Stimulated activated naive CD8-positive, alpha-beta T cell treated with anti-CD3 and anti-CD28 coated beads, Interleukin-15, Interleukin-2, amounts not matched to agents 100 ng/mL and 50 ng/mL, for 24 hours (primary cell): ENCODE results near the gene FOXK2.
A peak's percentile ranks its signal among the peaks of the same experiment; 100 is the strongest.

Source experiments
- H3K27ac Mint-ChIP-seq: one replicate; pipeline ENCODE4 v1.8.0; 2021; ENCODE audit warnings: mild to moderate bottlenecking, mixed read lengths
- H3K27me3 Mint-ChIP-seq: one replicate; pipeline ENCODE4 v1.8.0; 2021; ENCODE audit warnings: mixed read lengths
- H3K36me3 Mint-ChIP-seq: one replicate; pipeline ENCODE4 v1.8.0; 2021; ENCODE audit warnings: low read depth, mixed read lengths
- H3K4me1 Mint-ChIP-seq: one replicate; pipeline ENCODE4 v1.8.0; 2021; ENCODE audit warnings: low read depth, mixed read lengths
- H3K4me3 Mint-ChIP-seq: one replicate; pipeline ENCODE4 v1.8.0; 2021; ENCODE audit warnings: mild to moderate bottlenecking, mixed read lengths
- H3K9me3 Mint-ChIP-seq: one replicate; pipeline ENCODE4 v1.8.0; 2021; ENCODE audit warnings: mixed read lengths

FOXK2 gene

DNA sequence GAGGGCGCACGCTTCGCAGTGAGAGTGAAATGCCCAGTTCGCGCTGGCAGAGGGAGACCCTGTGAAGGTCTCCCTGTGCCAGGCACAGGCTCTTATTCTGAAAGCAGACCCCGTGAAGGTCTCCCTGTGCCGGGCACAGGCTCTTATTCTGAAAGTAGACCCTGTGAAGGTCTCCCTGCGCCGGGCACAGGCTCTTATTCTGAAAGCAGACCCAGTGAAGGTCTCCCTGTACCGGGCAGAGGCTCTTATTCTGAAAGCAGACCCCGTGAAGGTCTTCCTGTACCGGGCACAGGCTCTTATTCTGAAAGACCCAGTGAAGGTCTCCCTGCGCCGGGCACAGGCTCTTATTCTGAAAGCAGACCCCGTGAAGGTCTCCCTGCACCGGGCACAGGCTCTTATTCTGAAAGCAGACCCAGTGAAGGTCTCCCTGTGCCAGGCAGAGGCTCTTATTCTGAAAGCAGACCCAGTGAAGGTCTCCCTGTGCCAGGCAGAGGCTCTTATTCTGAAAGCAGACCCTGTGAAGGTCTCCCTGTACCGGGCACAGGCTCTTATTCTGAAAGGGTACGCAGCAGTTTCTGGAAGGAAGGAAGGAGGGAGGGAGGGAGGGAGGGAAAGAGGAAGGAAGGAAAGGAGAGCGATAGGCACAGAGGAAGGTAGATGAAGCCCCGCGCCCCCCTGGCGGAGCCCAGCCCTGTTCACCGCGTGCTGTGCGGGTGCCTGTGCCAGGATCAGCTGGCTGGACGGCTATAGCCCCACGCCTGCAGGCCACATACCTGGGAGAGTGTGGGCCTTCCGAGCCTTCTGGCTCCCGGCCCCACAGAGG lies 73.4 kb downstream of the FOXK2 start:
- Mint-ChIP-seq H3K4me3 (peak overlapping the region; percentile 71), H3K27me3 (no peaks in the 10 kb centered on the region), H3K27ac (peak overlapping the region; percentile 87), H3K9me3 (no peaks in the 10 kb centered on the region), H3K36me3 (peaks cover 18% of the 10 kb centered on the region), H3K4me1 (peaks cover 54% of the 10 kb centered on the region)

DNA sequence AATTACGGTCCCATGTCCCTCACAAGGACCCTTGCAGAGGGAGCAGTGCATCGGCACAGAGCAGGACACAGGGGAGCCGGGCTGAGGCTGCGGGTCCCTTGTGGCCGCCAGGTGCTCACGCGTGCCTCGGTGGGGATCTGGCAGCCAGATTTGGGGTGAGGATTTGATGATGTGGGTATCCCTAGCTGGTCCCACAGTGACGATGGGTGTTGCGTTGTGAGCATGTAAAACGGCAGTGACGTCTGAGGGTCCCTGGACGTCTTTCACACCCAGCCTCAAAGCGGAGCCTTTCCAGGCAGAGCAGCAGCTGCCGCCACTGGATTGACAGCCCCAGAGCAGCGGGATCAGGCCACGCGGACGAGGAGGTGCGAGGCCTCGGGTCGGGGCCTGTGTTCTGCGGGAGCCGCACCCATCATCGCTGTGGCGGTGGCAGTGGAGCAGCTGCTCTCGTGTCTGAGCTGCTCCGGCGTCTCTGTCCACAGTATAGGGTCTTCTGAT lies 74.1 kb downstream of the FOXK2 start:
- no peaks in the 10 kb centered on the region for H3K9me3 Mint-ChIP-seq
- no peaks in the 10 kb centered on the region for H3K27me3 Mint-ChIP-seq
- H3K4me3 Mint-ChIP-seq: peak overlapping the region; percentile 71
- peak overlapping the region; percentile 63 for H3K27ac Mint-ChIP-seq
- H3K4me1 Mint-ChIP-seq: peaks cover 52% of the 10 kb centered on the region
- peaks cover 20% of the 10 kb centered on the region for H3K36me3 Mint-ChIP-seq

DNA sequence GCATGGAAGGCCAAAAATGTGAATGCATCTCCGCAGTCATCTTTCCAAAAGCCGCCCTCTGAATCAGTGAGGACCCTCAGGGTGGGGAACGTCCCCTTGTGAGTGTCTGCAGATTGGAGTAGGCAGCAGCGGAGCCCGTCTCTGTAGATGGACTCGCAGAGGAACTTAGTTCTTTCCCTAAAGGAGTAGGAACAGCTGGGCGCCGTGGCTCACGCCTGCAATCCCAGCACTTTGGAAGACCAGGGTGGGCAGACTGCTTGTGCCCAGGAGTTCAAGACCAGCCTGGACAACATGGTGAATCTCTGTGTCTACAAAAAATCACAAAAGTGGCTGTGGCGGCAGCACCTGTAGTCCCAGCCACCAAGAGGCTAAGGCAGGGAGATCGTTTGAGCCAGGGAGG lies 75.0 kb downstream of the FOXK2 start:
- H3K27me3 Mint-ChIP-seq: no peaks in the 10 kb centered on the region
- peak overlapping the region; percentile 49 for H3K27ac Mint-ChIP-seq
- peaks cover 20% of the 10 kb centered on the region for H3K36me3 Mint-ChIP-seq
- peaks cover 52% of the 10 kb centered on the region for H3K4me1 Mint-ChIP-seq
- H3K4me3 Mint-ChIP-seq: no peak overlapping the region
- H3K9me3 Mint-ChIP-seq: no peaks in the 10 kb centered on the region

DNA sequence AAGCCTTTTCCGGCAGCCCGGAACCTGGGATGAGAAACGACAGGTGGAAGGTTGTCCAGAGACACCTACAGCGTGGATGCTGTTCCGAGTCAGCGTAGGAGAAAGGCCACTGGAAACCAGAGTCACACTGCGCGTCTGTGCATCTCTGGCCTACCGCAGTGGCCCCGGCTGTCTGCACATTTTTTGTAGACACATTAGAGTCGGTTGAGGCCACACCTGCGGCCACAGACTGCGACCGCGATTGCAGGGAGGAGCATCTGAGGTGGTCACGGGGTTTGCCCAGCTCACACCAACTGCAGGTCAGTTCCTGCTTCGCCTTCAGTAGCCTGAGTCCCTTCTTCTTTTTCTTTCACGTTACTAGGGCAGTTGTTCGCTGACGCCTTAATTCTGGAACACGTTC lies 76.4 kb downstream of the FOXK2 start:
- Mint-ChIP-seq H3K4me1 (peaks cover 39% of the 10 kb centered on the region), H3K27ac (no peak overlapping the region), H3K4me3 (no peak overlapping the region), H3K36me3 (peaks cover 21% of the 10 kb centered on the region), H3K9me3 (no peaks in the 10 kb centered on the region), H3K27me3 (no peaks in the 10 kb centered on the region)

DNA sequence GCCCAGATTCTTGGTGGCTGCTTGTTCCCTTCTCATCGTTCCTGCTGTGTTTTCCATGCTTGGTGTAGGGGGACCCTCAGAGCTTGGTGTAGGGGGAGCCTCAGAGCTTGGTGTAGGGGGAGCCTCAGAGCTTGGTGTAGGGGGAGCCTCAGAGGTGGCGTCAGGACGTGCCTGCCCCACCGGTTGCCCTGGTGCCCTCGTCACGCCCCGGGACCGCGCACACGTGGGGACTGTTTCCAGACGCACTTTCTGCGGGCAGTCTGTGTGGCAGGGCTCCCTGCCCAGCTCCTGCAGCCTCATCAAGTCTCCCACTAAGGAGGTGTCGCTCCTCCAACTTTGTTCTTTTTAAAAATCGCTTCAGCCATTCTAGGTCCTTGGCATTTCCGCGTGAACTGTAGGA lies 76.8 kb downstream of the FOXK2 start:
- no peak overlapping the region for H3K27ac Mint-ChIP-seq
- peaks cover 36% of the 10 kb centered on the region for H3K4me1 Mint-ChIP-seq
- H3K36me3 Mint-ChIP-seq: peaks cover 25% of the 10 kb centered on the region
- no peaks in the 10 kb centered on the region for H3K27me3 Mint-ChIP-seq
- H3K4me3 Mint-ChIP-seq: no peak overlapping the region
- H3K9me3 Mint-ChIP-seq: no peaks in the 10 kb centered on the region

DNA sequence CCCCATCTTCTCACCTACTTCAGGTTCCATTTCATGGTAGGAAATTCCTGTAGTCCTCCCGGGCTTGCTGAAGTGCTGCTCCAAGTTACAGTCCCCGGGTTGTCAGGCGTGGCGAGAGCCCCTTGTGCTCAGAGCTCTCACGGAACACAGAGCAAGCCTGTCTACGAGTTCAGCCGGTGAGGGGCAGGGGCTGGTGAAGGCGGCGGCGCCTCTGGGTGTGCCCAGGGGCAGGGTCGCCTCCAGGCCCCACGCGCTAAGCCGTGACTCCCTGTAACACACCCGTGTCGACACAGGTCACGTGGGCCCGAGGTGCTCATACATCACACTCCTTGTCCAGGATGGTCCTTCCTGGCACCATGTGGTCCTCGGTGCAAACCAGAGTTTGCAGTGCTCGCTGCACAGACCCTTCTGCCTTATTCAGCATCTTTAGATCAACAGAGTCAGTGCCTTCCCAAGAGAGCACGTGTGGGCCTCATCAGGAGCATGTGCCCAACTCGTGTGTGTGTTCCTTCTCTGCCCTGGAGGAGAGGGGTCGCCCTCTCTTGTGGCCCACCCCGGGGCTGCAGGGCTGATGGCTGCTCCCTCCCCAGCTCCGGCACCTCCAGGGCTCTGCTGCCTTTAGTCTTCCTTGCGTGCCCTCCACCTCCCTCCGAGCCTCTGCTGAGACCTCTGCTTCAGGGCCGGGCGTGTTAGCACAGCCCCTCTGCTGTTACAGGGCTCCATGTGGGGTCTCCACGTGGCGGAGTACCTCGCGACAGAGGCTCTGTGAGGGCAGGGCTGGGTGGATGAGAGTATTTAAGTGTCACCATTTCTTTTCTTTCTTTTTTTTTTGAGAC lies 77.5 kb downstream of the FOXK2 start:
- H3K27ac Mint-ChIP-seq: no peak overlapping the region
- peaks cover 28% of the 10 kb centered on the region for H3K4me1 Mint-ChIP-seq
- H3K4me3 Mint-ChIP-seq: no peak overlapping the region
- H3K27me3 Mint-ChIP-seq: no peaks in the 10 kb centered on the region
- H3K9me3 Mint-ChIP-seq: no peaks in the 10 kb centered on the region
- H3K36me3 Mint-ChIP-seq: peaks cover 33% of the 10 kb centered on the region

DNA sequence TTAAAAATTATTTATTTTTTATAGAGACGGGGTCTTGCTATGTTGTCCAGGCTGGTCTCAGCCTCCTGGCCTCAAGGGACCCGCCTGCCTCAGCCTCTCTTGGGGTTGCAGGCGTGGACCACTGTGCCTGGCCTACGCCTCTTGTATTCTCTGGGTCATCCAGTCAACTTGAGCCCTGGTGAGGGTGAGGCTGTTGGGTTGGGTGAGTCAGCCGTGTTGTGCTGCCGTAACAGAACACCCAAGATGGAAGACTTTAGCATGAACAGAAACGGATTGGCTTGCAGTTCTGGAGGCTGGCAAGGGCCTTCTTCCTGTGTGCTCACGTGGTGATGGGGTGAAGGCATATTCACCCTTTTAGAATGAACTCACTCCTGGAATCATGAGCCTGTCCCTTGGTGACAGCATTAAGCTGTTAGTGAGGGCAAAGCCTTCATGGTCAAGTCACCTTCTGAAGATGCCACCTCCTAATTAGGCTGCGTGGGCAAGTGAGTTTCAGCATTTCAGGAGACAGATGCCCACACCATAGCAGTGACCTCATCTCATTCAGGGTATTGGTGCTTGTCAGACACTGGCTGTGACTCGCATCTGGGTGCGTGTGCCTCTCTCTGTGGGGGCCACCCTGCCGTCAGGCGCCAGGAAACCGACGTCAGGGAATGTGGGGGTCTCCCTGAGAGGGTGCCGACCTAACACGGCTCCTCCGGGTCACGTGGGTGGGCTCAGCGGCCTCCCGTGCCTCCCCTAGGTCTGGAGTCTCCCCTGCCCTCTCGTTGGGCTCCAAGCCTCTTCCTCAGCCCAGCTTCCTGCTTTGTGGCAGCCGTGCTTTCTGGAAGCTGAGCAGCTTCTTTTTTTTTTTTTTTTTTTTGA lies 79.0 kb downstream of the FOXK2 start:
- no peaks in the 10 kb centered on the region for H3K9me3 Mint-ChIP-seq
- no peak overlapping the region for H3K27ac Mint-ChIP-seq
- H3K4me3 Mint-ChIP-seq: no peak overlapping the region
- peaks cover 20% of the 10 kb centered on the region for H3K4me1 Mint-ChIP-seq
- H3K27me3 Mint-ChIP-seq: no peaks in the 10 kb centered on the region
- H3K36me3 Mint-ChIP-seq: peaks cover 39% of the 10 kb centered on the region

DNA sequence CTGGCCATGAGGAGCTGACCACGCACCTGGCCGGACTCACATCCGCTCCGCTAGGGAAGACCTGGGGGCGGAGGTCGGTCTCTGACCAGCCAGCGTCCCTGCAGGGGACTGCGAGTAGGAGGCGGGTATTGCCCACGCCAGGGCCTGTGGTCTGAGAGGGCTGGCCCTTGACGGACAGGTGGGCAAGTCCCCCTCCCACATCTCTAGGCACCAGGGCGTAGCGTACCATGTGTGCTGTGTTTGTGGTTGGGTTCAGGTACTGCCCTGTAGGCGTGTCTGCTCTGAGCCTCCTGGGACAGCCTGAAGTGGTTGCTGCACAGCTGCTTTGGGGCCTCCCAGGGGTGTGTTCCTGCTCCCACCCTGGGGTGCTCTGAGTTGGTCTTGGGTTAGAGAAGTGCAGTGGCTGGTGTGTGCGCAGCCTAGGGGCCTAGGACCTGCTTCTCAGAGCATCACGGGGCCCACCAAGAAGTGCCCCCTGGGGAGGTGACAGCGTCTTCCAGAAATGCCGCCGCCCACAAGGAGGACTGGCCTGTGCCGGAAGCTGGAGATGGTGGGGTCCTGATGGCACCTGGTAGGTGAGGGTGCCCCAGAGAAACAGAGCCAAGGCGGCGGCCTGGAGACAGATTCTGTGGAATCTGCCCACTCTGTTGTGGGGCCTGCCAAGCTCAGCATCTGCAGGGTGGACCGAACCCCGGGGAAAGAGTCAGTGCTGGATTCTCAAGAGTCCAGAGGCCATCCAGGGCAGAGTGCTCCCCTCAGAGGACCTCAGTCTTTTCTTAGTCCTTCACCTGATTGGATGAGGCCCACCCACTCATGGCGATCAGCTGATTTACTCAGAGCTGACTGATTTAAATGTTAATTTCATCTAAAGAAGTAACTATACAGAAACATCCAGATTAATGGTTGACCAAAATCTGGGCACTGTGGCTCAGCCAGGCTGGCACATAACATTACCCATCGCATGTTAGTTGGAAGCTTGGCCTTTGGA lies 80.4 kb downstream of the FOXK2 start:
- no peaks in the 10 kb centered on the region for H3K9me3 Mint-ChIP-seq
- H3K27ac Mint-ChIP-seq: no peak overlapping the region
- H3K36me3 Mint-ChIP-seq: peaks cover 43% of the 10 kb centered on the region
- H3K4me3 Mint-ChIP-seq: no peak overlapping the region
- H3K4me1 Mint-ChIP-seq: peaks cover 5% of the 10 kb centered on the region
- no peaks in the 10 kb centered on the region for H3K27me3 Mint-ChIP-seq

DNA sequence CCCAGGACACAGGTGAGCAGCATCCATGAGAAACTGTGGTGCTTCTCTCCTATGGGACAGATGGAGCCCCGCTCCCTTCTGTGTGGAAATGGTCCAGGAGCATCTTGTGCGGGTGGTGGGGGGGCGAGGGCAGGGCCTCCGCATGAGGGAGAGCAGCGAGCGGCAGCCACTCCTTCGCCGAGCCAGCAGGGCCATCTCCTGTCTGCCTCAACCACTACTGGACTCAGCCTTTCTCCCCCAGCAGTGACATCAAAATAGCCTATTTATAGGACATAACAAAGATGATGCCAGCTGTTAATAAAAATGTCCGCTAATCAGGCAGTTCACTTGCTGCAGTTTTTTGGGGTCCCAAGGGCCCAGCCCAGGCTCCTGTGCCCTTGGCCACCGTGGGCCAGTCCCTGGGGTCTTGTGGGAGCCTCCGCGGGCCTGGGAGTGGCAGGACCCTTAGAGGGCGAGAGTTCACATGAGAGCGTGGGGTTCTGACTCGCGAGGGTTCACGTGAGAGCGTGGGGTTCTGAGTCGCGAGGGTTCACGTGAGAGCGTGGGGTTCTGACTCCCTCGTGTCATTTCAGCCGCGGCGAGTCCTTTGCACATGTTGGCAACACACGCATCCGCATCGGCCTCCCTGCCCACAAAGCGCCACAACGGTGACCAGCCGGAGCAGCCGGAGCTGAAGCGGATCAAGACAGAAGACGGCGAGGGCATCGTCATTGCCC lies 81.4 kb downstream of the FOXK2 start:
- Mint-ChIP-seq H3K9me3 (no peaks in the 10 kb centered on the region), H3K36me3 (peaks cover 52% of the 10 kb centered on the region), H3K27ac (no peak overlapping the region), H3K4me1 (peaks cover 3% of the 10 kb centered on the region), H3K4me3 (no peak overlapping the region), H3K27me3 (no peaks in the 10 kb centered on the region)

DNA sequence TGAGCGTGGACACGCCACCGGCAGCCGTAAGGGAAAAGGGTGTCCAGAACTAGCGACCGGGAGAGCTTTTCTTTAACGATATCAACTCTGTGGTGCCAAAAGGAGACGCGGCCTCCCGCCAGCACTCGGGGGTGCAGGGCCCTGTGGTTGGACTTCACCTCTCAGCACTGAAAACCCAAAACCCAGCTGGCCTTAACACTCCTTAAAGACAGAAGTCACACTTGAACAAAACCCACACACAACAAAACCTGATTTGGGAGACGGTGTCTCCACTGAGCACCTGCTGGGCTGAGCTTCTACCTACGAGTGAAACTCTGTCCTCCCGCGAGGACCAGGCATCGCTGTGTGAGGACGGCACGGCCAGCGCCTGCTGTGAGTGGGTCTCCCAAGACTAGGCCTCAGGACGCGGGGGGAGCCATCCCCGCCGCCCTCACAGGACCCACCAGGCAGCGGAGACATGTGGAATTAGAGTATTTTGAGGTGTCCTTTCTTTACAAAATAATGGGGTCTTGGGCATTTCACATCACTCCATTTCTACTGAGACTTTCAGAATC lies 82.0 kb downstream of the FOXK2 start:
- Mint-ChIP-seq H3K4me1 (peaks cover 3% of the 10 kb centered on the region), H3K9me3 (no peaks in the 10 kb centered on the region), H3K27ac (no peak overlapping the region), H3K27me3 (no peaks in the 10 kb centered on the region), H3K36me3 (peaks cover 56% of the 10 kb centered on the region), H3K4me3 (no peak overlapping the region)

DNA sequence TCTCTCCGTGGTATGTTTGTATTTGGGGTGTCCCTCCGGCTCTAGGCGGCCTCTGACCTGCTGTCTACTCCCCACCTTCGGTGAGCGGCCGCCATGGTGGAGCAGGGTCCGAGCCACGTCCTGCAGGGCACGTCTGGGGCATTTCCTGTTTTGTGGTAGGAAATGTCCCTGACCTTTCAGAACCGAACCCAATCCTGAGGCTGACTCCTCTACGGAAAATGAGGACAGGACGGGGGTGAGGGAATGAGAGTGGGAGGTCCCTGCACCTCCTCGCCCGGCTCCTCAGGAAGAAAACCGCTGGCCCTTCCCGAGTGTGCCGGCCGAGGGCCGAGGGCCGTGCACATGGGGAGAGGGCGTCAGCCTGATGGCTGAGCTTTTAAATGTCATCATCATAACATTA lies 83.0 kb downstream of the FOXK2 start:
- H3K9me3 Mint-ChIP-seq: no peaks in the 10 kb centered on the region
- peaks cover 3% of the 10 kb centered on the region for H3K4me1 Mint-ChIP-seq
- H3K36me3 Mint-ChIP-seq: peaks cover 58% of the 10 kb centered on the region
- no peak overlapping the region for H3K4me3 Mint-ChIP-seq
- H3K27me3 Mint-ChIP-seq: no peaks in the 10 kb centered on the region
- no peak overlapping the region for H3K27ac Mint-ChIP-seq

DNA sequence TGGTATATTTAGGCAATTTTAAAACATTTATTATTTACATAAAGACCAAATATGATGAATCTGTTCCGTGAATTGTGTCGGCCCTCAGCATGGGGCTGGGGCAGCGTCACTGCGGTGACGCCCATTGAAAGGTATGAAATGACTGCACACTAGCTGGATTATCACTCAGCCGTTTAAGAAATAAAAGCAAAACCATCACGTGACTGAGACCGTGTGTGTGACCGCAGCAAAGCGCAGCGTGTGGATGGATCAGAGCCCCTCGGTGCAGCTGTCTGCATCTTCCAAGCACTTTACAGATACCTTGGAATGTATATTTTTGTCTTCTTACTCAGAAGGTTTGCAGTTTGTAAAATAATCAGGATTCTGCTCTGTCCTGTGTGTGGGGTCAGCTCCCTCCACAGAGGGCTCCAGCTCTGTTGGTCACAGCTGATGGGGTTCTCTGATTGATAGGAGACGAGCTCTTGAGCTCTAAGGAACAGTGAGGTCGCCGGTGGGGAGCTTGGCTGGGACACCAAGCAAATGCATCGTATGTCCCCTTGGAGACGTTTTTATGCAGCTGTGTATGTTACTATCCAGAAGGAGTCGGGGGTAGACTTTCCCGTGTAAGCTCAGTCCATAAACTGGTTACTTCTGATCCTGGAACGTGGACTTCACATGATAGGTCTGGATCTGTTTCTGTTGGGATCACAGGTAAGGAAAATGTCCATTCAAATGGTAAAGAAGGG lies 83.6 kb downstream of the FOXK2 start:
- Mint-ChIP-seq H3K4me3 (no peak overlapping the region), H3K27ac (peak overlapping the region; percentile 36), H3K9me3 (no peaks in the 10 kb centered on the region), H3K4me1 (peaks cover 3% of the 10 kb centered on the region), H3K27me3 (no peaks in the 10 kb centered on the region), H3K36me3 (peaks cover 54% of the 10 kb centered on the region)
